ENCODE results near the gene MYL9. TPM values are rescaled to one million over a fixed set of nuclear protein-coding genes. Genes with fewer than 3 reads are reported as not detected.

The MYL9 gene
- total RNA-seq, 4 donors from 2014 or later: 60.9 to 161 (median 80.3) TPM

- intact Hi-C loops (cut with DNase I): no loop called here
- H3K4me3 ChIP-seq (replicated peaks in 1 of 3): no peak overlapping the region
- H3K27me3 ChIP-seq: no peaks in the 10 kb centered on the region
- peaks cover 5 to 25% of the 10 kb centered on the region in 2 donors for H3K36me3 ChIP-seq
- DNase-seq: no peak
- peaks cover 30 to 34% of the 10 kb centered on the region in 2 donors for H3K4me1 ChIP-seq
- 88 to 90% methylated on average over 8 to 10 of the region's 14 CpGs for WGBS, 2 donors
- no peaks in the 10 kb centered on the region for H3K9me3 ChIP-seq
- TF ChIP-seq CTCF (IDR thresholded peaks at IDR 0.05): no peak
- no peak for TF ChIP-seq POLR2A (IDR thresholded peaks at IDR 0.05)
- H3K27ac ChIP-seq: no peak overlapping the region
Measured at GRCh38 chr20:36546111-36546736, 4.9 kb downstream of the MYL9 start.

GRCh38 chr20:36547186-36548005 is 6.1 kb downstream of the MYL9 start:
- H3K9me3 ChIP-seq: no peaks in the 10 kb centered on the region
- H3K4me1 ChIP-seq: peaks cover 25 to 26% of the 10 kb centered on the region in 2 donors
- peaks cover 5 to 25% of the 10 kb centered on the region in 2 donors for H3K36me3 ChIP-seq
- H3K27ac ChIP-seq: no peak overlapping the region
- intact Hi-C loops (cut with DNase I): no loop called here
- H3K27me3 ChIP-seq: no peaks in the 10 kb centered on the region
- no peak overlapping the region for H3K4me3 ChIP-seq (replicated peaks in 1 of 3)
- WGBS, 2 donors: 85 to 90% methylated on average over 9 to 10 of the region's 12 CpGs
- DNase-seq: no peak
- no peak for TF ChIP-seq POLR2A (IDR thresholded peaks at IDR 0.05)
- TF ChIP-seq CTCF (IDR thresholded peaks at IDR 0.05): no peak

- intact Hi-C loops (cut with DNase I): no loop called here
- no peak overlapping the region for H3K4me3 ChIP-seq (replicated peaks in 1 of 3)
- no peaks in the 10 kb centered on the region for H3K9me3 ChIP-seq
- H3K36me3 ChIP-seq: peaks cover 5 to 25% of the 10 kb centered on the region in 2 donors
- peaks cover 20 to 23% of the 10 kb centered on the region in 2 donors for H3K4me1 ChIP-seq
- 68 to 85% methylated on average over 10 to 12 of the region's 12 CpGs for whole genome bisulfite sequencing, 2 donors
- no peak for TF ChIP-seq CTCF (IDR thresholded peaks at IDR 0.05)
- no peak for TF ChIP-seq POLR2A (IDR thresholded peaks at IDR 0.05)
- DNase-seq: no peak
- no peak overlapping the region for H3K27ac ChIP-seq
- no peaks in the 10 kb centered on the region for H3K27me3 ChIP-seq
Measured at GRCh38 chr20:36548006-36548315, 6.6 kb downstream of the MYL9 start.

GRCh38 chr20:36548704-36549627 is 7.6 kb downstream of the MYL9 start:
- peaks cover 10 to 17% of the 10 kb centered on the region in 2 donors for H3K4me1 ChIP-seq
- TF ChIP-seq CTCF (IDR thresholded peaks at IDR 0.05): no peak
- TF ChIP-seq POLR2A (IDR thresholded peaks at IDR 0.05): no peak
- peaks cover 5 to 25% of the 10 kb centered on the region in 2 donors for H3K36me3 ChIP-seq
- H3K4me3 ChIP-seq (replicated peaks in 1 of 3): no peak overlapping the region
- no peaks in the 10 kb centered on the region for H3K27me3 ChIP-seq
- intact Hi-C loops (cut with DNase I): no loop called here
- no peaks in the 10 kb centered on the region for H3K9me3 ChIP-seq
- H3K27ac ChIP-seq: no peak overlapping the region
- DNase-seq: no peak
- WGBS, 2 donors: 90 to 91% methylated on average over 22 of the region's 23 CpGs
